HepG2 (cell line): ENCODE data around the gene KRTAP10-4. TPM values are rescaled to one million over a fixed set of nuclear protein-coding genes. Genes with fewer than 3 reads are reported as not detected.

Source experiments
- ATAC-seq: fragments of 200-7000 bp; cut with Tn5 transposase; 3 replicates; pipeline ENCODE4 v1.9.1; 2020; ENCODE audit warnings: mild to moderate bottlenecking, moderate library complexity
- BruUV-seq: library from RNA; stranded (reverse); fragments of 400-500 nt; replicated peaks from 2 replicates; lab custom pipeline; 2021; lab: Mats Ljungman, UMichigan
- CTCF ChIA-PET: fragments of 300-600 bp; formaldehyde crosslinking; extraction: SDS; loops from one replicate; lab custom pipeline; 2021; ENCODE audit warnings: low total read pairs, inconsistent platforms, low intra/inter-chr PET ratio; lab: Yijun Ruan, JAX
- POLR2A ChIA-PET: fragments of 350-600 bp; sonication (Branson Sonifier 250); formaldehyde crosslinking; loops from one replicate; lab custom pipeline; 2020; ENCODE audit warnings: antibody characterized with exemption, inconsistent platforms; lab: Yijun Ruan, JAX
- DNase-seq: peaks from one replicate; pipeline ENCODE4 v3.0.0-alpha.2; 2015; ENCODE audit warnings: low spot score
- FAIRE-seq: peaks from 3 replicates; lab custom pipeline; 2011; peaks lifted over from hg19 to GRCh38; lab: Jason Lieb, UNC
- H2AFZ ChIP-seq: one replicate; pipeline ENCODE4 v1.6.1; 2011; ENCODE audit warnings: low read length, inconsistent platforms
- H3K27ac ChIP-seq: fragments of 300-600 bp; 3 replicates; pipeline ENCODE4 v1.8.0; 2011; ENCODE audit warnings: mixed run types, mild to moderate bottlenecking, mixed read lengths, low read length, inconsistent platforms; ENCODE audit not compliant: insufficient read depth; ENCODE audit errors: extremely low read length
- H3K27me3 ChIP-seq, 2 experiments: fragments of 200-600 bp in 1 of 2; 2 replicates in 1 of 2; 3 replicates in 1 of 2; pipeline versions ENCODE4 v1.6.0 to v1.8.0; 2011; ENCODE audit warnings: low read length in 2 of 2, mild to moderate bottlenecking in 2 of 2, moderate library complexity in 2 of 2, inconsistent platforms in 1 of 2; ENCODE audit not compliant: insufficient read depth in 2 of 2, control insufficient read depth in 1 of 2
- H3K36me3 ChIP-seq, 2 experiments: fragments of 200-600 bp in 1 of 2; replicated peaks in 1 of 2; 2 replicates in 1 of 2; 3 replicates in 1 of 2; pipeline versions ENCODE4 v1.5.1 to v1.8.0; 2011; ENCODE audit warnings: low read length in 2 of 2, inconsistent platforms in 1 of 2; ENCODE audit not compliant: insufficient read depth in 2 of 2, control insufficient read depth in 1 of 2
- H3K4me1 ChIP-seq: 2 replicates; pipeline ENCODE4 v1.5.1; 2012; ENCODE audit warnings: low read length, inconsistent platforms; ENCODE audit not compliant: insufficient read depth
- H3K4me2 ChIP-seq: 2 replicates; pipeline ENCODE4 v1.6.0; 2011; ENCODE audit warnings: low read depth, low read length, inconsistent platforms
- H3K4me3 ChIP-seq, 3 experiments: fragments of 200-600 bp in 1 of 3; sonication (generic), shearing (Covaris generic) in 1 of 3; replicated peaks in 1 of 3; 2 replicates each; pipeline ENCODE4 v1.5.1; 2011 to 2016; ENCODE audit warnings: low read length in 3 of 3, inconsistent platforms in 2 of 3, low read depth in 2 of 3, mild to moderate bottlenecking in 2 of 3, control low read depth in 1 of 3, mixed read lengths in 1 of 3; ENCODE audit not compliant: insufficient read depth in 1 of 3
- H3K79me2 ChIP-seq: one replicate; pipeline ENCODE4 v1.6.1; 2011; ENCODE audit warnings: low read length, inconsistent platforms; ENCODE audit not compliant: insufficient read depth
- H3K9ac ChIP-seq: 2 replicates; pipeline ENCODE4 v1.6.0; 2011; ENCODE audit warnings: mild to moderate bottlenecking, low read depth, low read length, inconsistent platforms; ENCODE audit not compliant: insufficient read depth
- H3K9me3 ChIP-seq: 2 replicates; pipeline ENCODE4 v1.5.1; 2012; ENCODE audit warnings: mild to moderate bottlenecking, low read length
- H4K20me1 ChIP-seq: 2 replicates; pipeline ENCODE4 v1.6.0; 2011; ENCODE audit warnings: inconsistent platforms, mild to moderate bottlenecking, low read length, moderate library complexity; ENCODE audit not compliant: insufficient read depth
- ADNP ChIP-seq: sonication (generic); formaldehyde crosslinking; IDR thresholded peaks from 2 replicates; pipeline ENCODE4 v1.4.0; 2020; ENCODE audit warnings: missing genetic modification reagents
- MEIS2 ChIP-seq: sonication (generic); formaldehyde crosslinking; IDR thresholded peaks from 2 replicates; pipeline ENCODE4 v1.9.0; 2021; ENCODE audit warnings: mild to moderate bottlenecking, missing genetic modification reagents
- NBN ChIP-seq: fragments of 450-650 bp; conservative IDR thresholded peaks from 2 replicates; pipeline ENCODE4 v1.6.1; 2017
- SMARCC2 ChIP-seq: fragments of 450-650 bp; IDR thresholded peaks from 2 replicates; pipeline ENCODE4 v1.6.1; 2017; ENCODE audit warnings: antibody characterized with exemption, mild to moderate bottlenecking
- ZBTB33 ChIP-seq: sonication (generic); formaldehyde crosslinking; IDR thresholded peaks from 2 replicates; pipeline ENCODE4 v1.4.0; 2020; ENCODE audit warnings: missing genetic modification reagents
- ZIK1 ChIP-seq: sonication (generic); formaldehyde crosslinking; IDR thresholded peaks from 2 replicates; pipeline ENCODE4 v1.5.0; 2020; ENCODE audit warnings: mild to moderate bottlenecking, low read depth, missing genetic modification reagents, borderline replicate concordance
- ZNF720 ChIP-seq: sonication (generic); formaldehyde crosslinking; IDR thresholded peaks from 2 replicates; pipeline ENCODE4 v1.4.0; 2020; ENCODE audit warnings: missing genetic modification reagents
- WGBS: methylation state at CpG from one replicate; pipeline ENCODE4 v1.1.6; 2017; ENCODE audit warnings: low lambda C conversion rate; 5-methylcytosine and 5-hydroxymethylcytosine counted together
- in situ Hi-C: cut with HindIII; loops from 2 replicates; pipeline ENCODE4 v1.10.0; 2017; ENCODE audit warnings: low pct_unique_long_range_greater_than_20kb; ENCODE audit not compliant: extremely low pct_ligation_motif_present
- intact Hi-C: fragments of 100-400 bp; cut with micrococcal nuclease; formaldehyde crosslinking; loops from one replicate; pipeline ENCODE4 v1.10.0; 2022; ENCODE audit not compliant: unreplicated experiment
- polyA plus RNA-seq, 8 experiments: library from polyadenylated mRNA; depleted of rRNA in 3 of 8; stranded (reverse) in 7 of 8; unstranded in 1 of 8; fragments of >200 nt; fragmentation: Illumina TruSeq in 4 of 8; extraction: Trizol in 4 of 8; gene quantifications; 2 replicates each; pipeline versions ENCODE4 v1.2.1 to v1.2.3, GENCODE V29; 2011 to 2016; ENCODE audit warnings: low read depth in 4 of 8, missing spikeins in 1 of 8, mixed read lengths in 1 of 8; ENCODE audit not compliant: insufficient read depth in 1 of 8
- total RNA-seq, 5 experiments: library from RNA; depleted of rRNA; stranded (reverse); fragments of >200 nt; fragmentation: Illumina TruSeq; extraction: Trizol; gene quantifications; 2 replicates each; pipeline ENCODE4 v1.2.3, GENCODE V29; 2016; ENCODE audit warnings: low read depth in 1 of 5

Gene KRTAP10-4
- total and polyA plus RNA-seq, 2 of the 13 experiments (the other 11 are each of a cell fraction or from before 2014, with no cell fraction given), result not detected

DNA sequence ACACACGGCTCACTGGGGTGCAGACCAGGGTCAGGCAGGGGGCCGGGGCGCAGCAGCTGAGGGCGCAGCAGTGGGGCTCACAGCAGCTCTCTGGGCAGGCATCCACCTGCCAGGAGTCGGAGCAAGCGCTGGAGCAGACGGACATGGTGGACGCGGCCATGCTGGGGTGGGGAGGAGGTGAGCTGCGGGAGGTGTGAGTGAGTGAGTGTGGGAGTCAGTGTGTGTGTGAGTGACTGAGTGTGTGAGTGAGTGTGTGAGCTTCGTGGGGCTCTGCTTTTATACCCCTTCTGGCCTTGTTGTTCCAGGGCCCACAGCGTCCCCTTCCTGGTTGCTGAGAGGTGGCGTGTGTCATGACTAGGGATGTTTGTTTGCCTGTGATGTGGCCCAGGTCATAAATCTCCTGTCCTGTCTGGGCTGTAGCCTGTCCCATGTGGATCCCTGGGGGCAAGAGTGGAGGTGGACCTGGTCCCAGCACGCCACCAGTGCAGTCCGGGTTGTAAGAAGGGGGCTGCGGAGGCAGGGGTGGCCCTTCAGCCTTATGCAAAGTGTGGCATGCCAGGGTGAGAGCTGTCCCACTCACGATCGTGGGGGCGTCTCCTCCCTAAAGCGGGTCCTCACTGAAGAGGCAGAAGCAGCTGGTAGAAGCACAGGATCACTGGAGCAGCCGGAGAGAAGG is 33.4 kb upstream of the KRTAP10-4 start, which contains the start of gene KRTAP10-1:
TSS of gene KRTAP10-1 (minus strand) at position 205 of the 676 bp plus-strand sequence. CDS start at position 160, 45 bp downstream.
- Histone ChIP-seq H3K27ac (no peak within 1 kb of the TSS), H3K9ac (no peak within 1 kb of the TSS), H3K27me3 (no peaks in the 10 kb centered on the region; a peak in 2 of 5 replicates), H3K4me3 (no peak within 1 kb of the TSS), H3K4me2 (no peak within 1 kb of the TSS), H3K4me1 (no peaks in the 10 kb centered on the region), H3K9me3 (peaks cover 17% of the 10 kb centered on the region; the same call in 1 of the 2 replicates), H2AFZ (no peak within 1 kb of the TSS), H3K36me3 (no peaks in the 10 kb centered on the region), H4K20me1 (no peaks in the 10 kb centered on the region), H3K79me2 (no peaks in the 10 kb centered on the region)
- in situ Hi-C loops, result no loop called here
- ChIA-PET POLR2A (no interaction called here), CTCF (no interaction called here)
- FAIRE-seq (no peak), ATAC-seq (no peak), DNase-seq (no peak)
- intact Hi-C loops, result no loop called here
- BruUV-seq, result no TSS peak
- TF ChIP-seq MEIS2, result no peak
- TF ChIP-seq ZNF720, result no peak
- no peak for TF ChIP-seq ZIK1 (CRISPR knock-in tag)
- no peak for TF ChIP-seq SMARCC2
- TF ChIP-seq NBN, result no peak
- TF ChIP-seq ADNP (CRISPR knock-in tag), result no peak
- no peak for TF ChIP-seq ZBTB33 (CRISPR knock-in tag)
- WGBS, result 69% methylated on average over 7 of the region's 21 CpGs
